Activated CD4-positive, CD25-positive, alpha-beta regulatory T cell treated with anti-CD3 and anti-CD28 coated beads, Interleukin-2, amount 50 U/mL, for 16 hours (primary cell): ENCODE results near the gene PADI2.

Experiments
- DNase-seq: peaks from one replicate; pipeline ENCODE4 v3.0.0-alpha.2; 2020; ENCODE audit warnings: low read depth, low spot score

PADI2 gene

GRCh38 chr1:17113963-17114362 is 5.3 kb downstream of the PADI2 start:
- no peak for DNase-seq

- no peak for DNase-seq
Measured at GRCh38 chr1:17112496-17113236, 6.6 kb downstream of the PADI2 start.

- DNase-seq: no peak
Measured at GRCh38 chr1:17112076-17112475, 7.2 kb downstream of the PADI2 start.

- no peak for DNase-seq
Measured at GRCh38 chr1:17110555-17110926, 8.7 kb downstream of the PADI2 start.

GRCh38 chr1:17109892-17110554 is 9.2 kb downstream of the PADI2 start:
- DNase-seq: no peak

- no peak for DNase-seq
Measured at GRCh38 chr1:17108786-17109185, 10.5 kb downstream of the PADI2 start.

- DNase-seq: no peak
Measured at GRCh38 chr1:17108360-17108759, 10.9 kb downstream of the PADI2 start.

- DNase-seq: no peak
Measured at GRCh38 chr1:17104782-17105181, 14.5 kb downstream of the PADI2 start.

- no peak for DNase-seq
Measured at GRCh38 chr1:17102232-17102631, 17.0 kb downstream of the PADI2 start.

GRCh38 chr1:17101261-17101660 is 18.0 kb downstream of the PADI2 start:
- DNase-seq: no peak

- no peak for DNase-seq
Measured at GRCh38 chr1:17099616-17100340, 19.5 kb downstream of the PADI2 start.

- no peak for DNase-seq
Measured at GRCh38 chr1:17098446-17099317, 20.6 kb downstream of the PADI2 start.

GRCh38 chr1:17097787-17098186 is 21.5 kb downstream of the PADI2 start:
- DNase-seq: no peak

GRCh38 chr1:17097147-17097546 is 22.1 kb downstream of the PADI2 start:
- no peak for DNase-seq

GRCh38 chr1:17096584-17096983 is 22.7 kb downstream of the PADI2 start:
- no peak for DNase-seq

- DNase-seq: no peak
Measured at GRCh38 chr1:17095141-17095540, 24.1 kb downstream of the PADI2 start.

GRCh38 chr1:17094664-17095063 is 24.6 kb downstream of the PADI2 start:
- no peak for DNase-seq

- DNase-seq: no peak
Measured at GRCh38 chr1:17093822-17094393, 25.3 kb downstream of the PADI2 start.

GRCh38 chr1:17091252-17091651 is 28.0 kb downstream of the PADI2 start:
- DNase-seq: no peak

GRCh38 chr1:17089506-17089905 is 29.7 kb downstream of the PADI2 start:
- DNase-seq: no peak

GRCh38 chr1:17086751-17087150 is 32.5 kb downstream of the PADI2 start:
- DNase-seq: no peak
